Transverse colon (tissue), 4 donors: ENCODE measurements around the gene ABCC2.

Experiments used
- CTCF ChIP-seq, 5 experiments: fragments of 200-600 bp in 3 of 5; fragments of 450-650 bp in 2 of 5; sonication (generic) in 3 of 5; IDR thresholded peaks; 1 replicate in 2 of 5; 2 replicates in 3 of 5; pipeline ENCODE4 v1.5.1; 2016 to 2017; ENCODE audit warnings: antibody characterized with exemption in 5 of 5, inconsistent platforms in 3 of 5, mild to moderate bottlenecking in 2 of 5, moderate library complexity in 1 of 5
- EP300 ChIP-seq: sonication (generic); formaldehyde crosslinking; IDR thresholded peaks from one replicate; pipeline ENCODE4 v1.6.1; 2017; ENCODE audit warnings: antibody characterized with exemption, low read depth
- POLR2A ChIP-seq: fragments of 450-650 bp; IDR thresholded peaks from one replicate; pipeline ENCODE4 v1.6.1; 2016; ENCODE audit warnings: antibody characterized with exemption, mild to moderate bottlenecking, moderate library complexity
- POLR2AphosphoS5 ChIP-seq, 3 donors: sonication (generic); formaldehyde crosslinking; IDR thresholded peaks; one replicate each; pipeline ENCODE4 v1.6.1; 2016; ENCODE audit warnings: antibody characterized with exemption in 3 of 3

- TF ChIP-seq CTCF (IDR thresholded peaks at IDR 0.05) = no peak
- no peak for TF ChIP-seq EP300
- no peak for TF ChIP-seq POLR2A
- no peak for TF ChIP-seq POLR2AphosphoS5 (IDR thresholded peaks at IDR 0.05)
These were observed 66.6 kb downstream of the ABCC2 start for GRCh38 chr10:99849057-99849456.
